Thyroid gland (tissue), 4 donors: Measurements from ENCODE around the gene RNF212B.

Experiments used
- CTCF ChIP-seq, 6 experiments: fragments of 200-600 bp in 3 of 6; fragments of 450-650 bp in 3 of 6; sonication (generic) in 3 of 6; IDR thresholded peaks; one replicate each; pipeline ENCODE4 v1.5.1; 2016 to 2019; ENCODE audit warnings: antibody characterized with exemption in 6 of 6, mild to moderate bottlenecking in 2 of 6, inconsistent platforms in 1 of 6, moderate library complexity in 1 of 6
- POLR2A ChIP-seq, 2 donors: fragments of 450-650 bp; IDR thresholded peaks; one replicate each; pipeline ENCODE4 v1.6.1; 2017; ENCODE audit warnings: antibody characterized with exemption in 2 of 2, mild to moderate bottlenecking in 2 of 2, moderate library complexity in 1 of 2

GRCh38 chr14:23202001-23202400, 35.7 kb upstream of the RNF212B start:
- TF ChIP-seq CTCF (IDR thresholded peaks at IDR 0.05) (no peak), POLR2A (IDR thresholded peaks at IDR 0.05) (no peak)
